DND-41 (cell line): ENCODE measurements around the gene DNAAF2.

ENCODE experiments used
- EZH2 ChIP-seq: IDR thresholded peaks from 3 replicates; pipeline ENCODE4 v1.6.1; 2012; ENCODE audit warnings: borderline replicate concordance, low read depth, mild to moderate bottlenecking, moderate library complexity, low read length, inconsistent platforms; ENCODE audit not compliant: severe bottlenecking
- TF ChIP-seq, protein P1 (sequence below): IDR thresholded peaks from 2 replicates; pipeline ENCODE4 v1.5.1; 2012; ENCODE audit warnings: borderline replicate concordance, low read length, moderate library complexity, mild to moderate bottlenecking; ENCODE audit not compliant: poor library complexity, severe bottlenecking; ENCODE audit errors: extremely low read depth

DNA sequence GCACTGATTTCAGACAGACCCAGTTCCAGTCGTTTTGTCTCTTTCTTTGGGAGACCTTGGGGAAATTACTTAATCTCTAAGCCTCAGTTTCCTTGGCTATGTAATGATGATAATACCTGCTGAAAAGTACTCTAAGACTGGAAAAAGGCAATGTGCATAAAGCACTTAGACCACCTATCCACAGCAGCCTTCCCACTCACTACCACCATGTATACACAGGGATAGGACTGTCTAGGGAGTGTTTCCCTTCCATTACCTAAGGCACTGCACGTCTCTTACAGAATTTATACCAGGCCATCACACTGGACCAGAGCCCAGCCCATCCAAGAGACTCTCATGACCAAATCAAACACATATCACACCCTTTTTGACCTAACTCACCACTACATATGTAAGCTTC lies 55.2 kb downstream of the DNAAF2 start:
- TF ChIP-seq, protein P1, sequence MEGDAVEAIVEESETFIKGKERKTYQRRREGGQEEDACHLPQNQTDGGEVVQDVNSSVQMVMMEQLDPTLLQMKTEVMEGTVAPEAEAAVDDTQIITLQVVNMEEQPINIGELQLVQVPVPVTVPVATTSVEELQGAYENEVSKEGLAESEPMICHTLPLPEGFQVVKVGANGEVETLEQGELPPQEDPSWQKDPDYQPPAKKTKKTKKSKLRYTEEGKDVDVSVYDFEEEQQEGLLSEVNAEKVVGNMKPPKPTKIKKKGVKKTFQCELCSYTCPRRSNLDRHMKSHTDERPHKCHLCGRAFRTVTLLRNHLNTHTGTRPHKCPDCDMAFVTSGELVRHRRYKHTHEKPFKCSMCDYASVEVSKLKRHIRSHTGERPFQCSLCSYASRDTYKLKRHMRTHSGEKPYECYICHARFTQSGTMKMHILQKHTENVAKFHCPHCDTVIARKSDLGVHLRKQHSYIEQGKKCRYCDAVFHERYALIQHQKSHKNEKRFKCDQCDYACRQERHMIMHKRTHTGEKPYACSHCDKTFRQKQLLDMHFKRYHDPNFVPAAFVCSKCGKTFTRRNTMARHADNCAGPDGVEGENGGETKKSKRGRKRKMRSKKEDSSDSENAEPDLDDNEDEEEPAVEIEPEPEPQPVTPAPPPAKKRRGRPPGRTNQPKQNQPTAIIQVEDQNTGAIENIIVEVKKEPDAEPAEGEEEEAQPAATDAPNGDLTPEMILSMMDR, result no peak
- TF ChIP-seq EZH2, result no peak
